SU-DHL-6 (cell line): Measurements from ENCODE around the gene COL26A1.

ENCODE experiments used
- H2AFZ ChIP-seq: fragments of 200-600 bp; sonication (generic); 2 replicates; pipeline ENCODE4 v1.6.1; 2014; ENCODE audit warnings: low read depth, mild to moderate bottlenecking, moderate library complexity, mixed read lengths, antibody characterized with exemption, low read length; ENCODE audit not compliant: severe bottlenecking
- H3F3A ChIP-seq: fragments of 200-600 bp; shearing (Covaris generic); 2 replicates; pipeline ENCODE4 v1.6.0; 2016; ENCODE audit warnings: antibody characterized with exemption, mild to moderate bottlenecking; ENCODE audit not compliant: insufficient read depth
- H3K27ac ChIP-seq: fragments of 200-600 bp; sonication (generic); 2 replicates; pipeline ENCODE4 v1.5.1; 2016; ENCODE audit warnings: low read depth, mild to moderate bottlenecking, low read length, moderate library complexity, mixed read lengths
- H3K27me3 ChIP-seq: fragments of 200-600 bp; sonication (generic), shearing (Covaris generic); 2 replicates; pipeline ENCODE4 v1.6.0; 2014; ENCODE audit warnings: mild to moderate bottlenecking, low read length
- H3K36me3 ChIP-seq: fragments of 200-600 bp; sonication (generic); 2 replicates; pipeline ENCODE4 v1.6.1; 2014; ENCODE audit warnings: mild to moderate bottlenecking, low read length, mixed read lengths
- H3K4me2 ChIP-seq: fragments of 300-600, 200-600 bp; shearing (Covaris generic), sonication (generic); 2 replicates; pipeline ENCODE4 v1.6.0; 2014; ENCODE audit warnings: low read length, low read depth, mild to moderate bottlenecking; ENCODE audit not compliant: poor library complexity, severe bottlenecking
- H3K4me3 ChIP-seq: fragments of 200-600 bp; sonication (generic); 2 replicates; pipeline ENCODE4 v1.5.1; 2014; ENCODE audit warnings: antibody characterized with exemption, low read length, mild to moderate bottlenecking, mixed read lengths; ENCODE audit not compliant: insufficient read depth, poor library complexity, severe bottlenecking
- H3K79me2 ChIP-seq: fragments of 200-600 bp; sonication (generic); 2 replicates; pipeline ENCODE4 v1.6.1; 2014; ENCODE audit warnings: mild to moderate bottlenecking, low read length, moderate library complexity; ENCODE audit not compliant: insufficient read depth
- H3K9ac ChIP-seq: fragments of 200-600 bp; sonication (generic); 2 replicates; pipeline ENCODE4 v1.7.0; 2014; ENCODE audit warnings: mild to moderate bottlenecking, low read length
- H3K9me2 ChIP-seq: fragments of 200-600 bp; sonication (generic); replicated peaks from 2 replicates; pipeline ENCODE4 v1.6.1; 2014; ENCODE audit warnings: low read length; ENCODE audit not compliant: insufficient read depth
- H3K9me3 ChIP-seq: fragments of 200-600 bp; sonication (generic); 2 replicates; pipeline ENCODE4 v1.6.1; 2014; ENCODE audit warnings: low read length, mixed read lengths; ENCODE audit not compliant: insufficient read depth
- H4K20me1 ChIP-seq: fragments of 200-600 bp; sonication (generic); 2 replicates; pipeline ENCODE4 v1.6.1; 2014; ENCODE audit warnings: low read depth, mild to moderate bottlenecking, antibody characterized with exemption, low read length, moderate library complexity, mixed read lengths
- EZH2phosphoT487 ChIP-seq: fragments of 200-600 bp; sonication (generic), shearing (Covaris generic); conservative IDR thresholded peaks from 2 replicates; pipeline ENCODE4 v1.6.1; 2018; ENCODE audit warnings: mild to moderate bottlenecking, antibody characterized with exemption, low read length, moderate library complexity, mixed read lengths
- TF ChIP-seq, protein P1 (sequence below): fragments of 200-600 bp; sonication (generic); IDR thresholded peaks from one replicate; pipeline ENCODE4 v1.5.1; 2017; ENCODE audit warnings: antibody characterized with exemption, mild to moderate bottlenecking, low read length, moderate library complexity; ENCODE audit not compliant: insufficient read depth, poor library complexity, severe bottlenecking

The COL26A1 gene

DNA sequence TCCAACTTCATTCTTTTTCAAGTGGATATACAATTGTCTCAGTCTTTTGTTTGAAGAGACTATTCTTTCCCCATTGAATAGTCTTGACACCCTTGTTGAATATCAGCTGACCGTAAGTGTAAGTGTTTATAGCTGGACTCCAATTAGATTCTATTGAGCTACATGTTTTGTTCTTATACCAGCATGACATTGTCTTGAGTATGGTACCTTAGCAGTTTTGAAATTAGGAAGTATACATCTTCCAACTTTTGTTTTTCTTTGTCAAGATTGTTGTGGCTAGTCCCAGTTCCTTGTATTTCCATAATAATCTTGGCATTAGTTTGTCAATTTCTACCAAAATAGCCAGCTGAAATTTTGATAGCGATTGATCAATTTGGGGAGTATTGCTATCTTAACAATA lies 209.5 kb downstream of the COL26A1 start:
- Histone ChIP-seq H3K27ac (no peak overlapping the region), H3K9ac (no peak overlapping the region), H4K20me1 (no peaks in the 10 kb centered on the region), H3K4me2 (no peak overlapping the region), H3K27me3 (peaks cover 13% of the 10 kb centered on the region; the same call in 1 of the 2 replicates), H3K79me2 (no peaks in the 10 kb centered on the region), H3K9me2 (no peaks in the 10 kb centered on the region), H3F3A (no peaks in the 10 kb centered on the region), H3K36me3 (no peaks in the 10 kb centered on the region), H2AFZ (no peak overlapping the region), H3K9me3 (no peaks in the 10 kb centered on the region), H3K4me3 (no peak overlapping the region)
- TF ChIP-seq, protein P1, sequence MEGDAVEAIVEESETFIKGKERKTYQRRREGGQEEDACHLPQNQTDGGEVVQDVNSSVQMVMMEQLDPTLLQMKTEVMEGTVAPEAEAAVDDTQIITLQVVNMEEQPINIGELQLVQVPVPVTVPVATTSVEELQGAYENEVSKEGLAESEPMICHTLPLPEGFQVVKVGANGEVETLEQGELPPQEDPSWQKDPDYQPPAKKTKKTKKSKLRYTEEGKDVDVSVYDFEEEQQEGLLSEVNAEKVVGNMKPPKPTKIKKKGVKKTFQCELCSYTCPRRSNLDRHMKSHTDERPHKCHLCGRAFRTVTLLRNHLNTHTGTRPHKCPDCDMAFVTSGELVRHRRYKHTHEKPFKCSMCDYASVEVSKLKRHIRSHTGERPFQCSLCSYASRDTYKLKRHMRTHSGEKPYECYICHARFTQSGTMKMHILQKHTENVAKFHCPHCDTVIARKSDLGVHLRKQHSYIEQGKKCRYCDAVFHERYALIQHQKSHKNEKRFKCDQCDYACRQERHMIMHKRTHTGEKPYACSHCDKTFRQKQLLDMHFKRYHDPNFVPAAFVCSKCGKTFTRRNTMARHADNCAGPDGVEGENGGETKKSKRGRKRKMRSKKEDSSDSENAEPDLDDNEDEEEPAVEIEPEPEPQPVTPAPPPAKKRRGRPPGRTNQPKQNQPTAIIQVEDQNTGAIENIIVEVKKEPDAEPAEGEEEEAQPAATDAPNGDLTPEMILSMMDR, result no peak
- no peak for TF ChIP-seq EZH2phosphoT487

DNA sequence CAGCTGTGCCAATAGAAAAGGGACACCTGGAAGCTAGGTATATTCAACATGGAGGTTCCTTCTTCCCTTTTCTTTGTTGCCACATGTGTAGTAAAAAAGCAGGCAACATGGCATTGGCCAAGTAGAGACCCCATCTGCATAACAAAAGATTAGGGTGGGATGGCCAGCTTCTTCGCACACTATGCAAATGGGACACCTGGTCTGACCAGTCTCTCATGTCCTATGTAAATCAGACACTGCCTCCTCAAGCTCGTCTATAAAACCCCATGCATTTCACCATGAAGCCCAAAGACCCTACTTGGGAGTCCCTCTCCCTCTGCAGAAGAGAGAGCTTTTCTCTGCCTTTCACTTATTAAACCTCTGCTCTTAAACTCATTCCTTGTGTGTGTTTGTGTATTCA lies 212.5 kb downstream of the COL26A1 start:
- H3K36me3 ChIP-seq, result no peaks in the 10 kb centered on the region
- H3K9me2 ChIP-seq, result no peaks in the 10 kb centered on the region
- no peak overlapping the region for H2AFZ ChIP-seq
- no peaks in the 10 kb centered on the region for H3F3A ChIP-seq
- H3K27ac ChIP-seq, result no peak overlapping the region
- no peak overlapping the region for H3K4me2 ChIP-seq
- no peaks in the 10 kb centered on the region for H4K20me1 ChIP-seq
- H3K27me3 ChIP-seq, result no peaks in the 10 kb centered on the region
- no peaks in the 10 kb centered on the region for H3K79me2 ChIP-seq
- H3K9me3 ChIP-seq, result no peaks in the 10 kb centered on the region
- no peak for TF ChIP-seq EZH2phosphoT487
- TF ChIP-seq, protein P1, result no peak
- no peak overlapping the region for H3K4me3 ChIP-seq
- no peak overlapping the region for H3K9ac ChIP-seq

DNA sequence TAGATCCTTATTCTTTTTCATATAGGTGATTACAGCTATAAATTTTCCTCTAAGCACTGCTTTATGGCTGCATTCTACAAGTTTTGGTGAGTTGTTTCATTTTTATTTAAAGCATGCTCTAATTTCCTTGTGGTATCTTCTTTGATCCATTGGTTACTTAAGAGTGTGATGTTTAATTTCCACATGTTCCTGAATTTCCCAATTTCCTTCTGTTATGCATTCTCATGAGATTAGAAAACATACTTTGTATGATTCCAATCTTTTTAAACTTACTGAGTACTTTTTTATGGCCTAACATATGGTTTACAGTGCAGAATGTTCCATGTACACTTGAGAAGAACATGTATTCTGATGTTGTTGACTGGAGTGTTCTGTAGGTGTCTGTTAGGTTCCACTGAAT lies 213.0 kb downstream of the COL26A1 start:
- Histone ChIP-seq H2AFZ (no peak overlapping the region), H3K79me2 (no peaks in the 10 kb centered on the region), H3K4me2 (no peak overlapping the region), H3K4me3 (no peak overlapping the region), H3K9me3 (no peaks in the 10 kb centered on the region), H3K36me3 (no peaks in the 10 kb centered on the region), H3K9me2 (no peaks in the 10 kb centered on the region), H3K27ac (no peak overlapping the region), H3K9ac (no peak overlapping the region), H3F3A (no peaks in the 10 kb centered on the region), H4K20me1 (no peaks in the 10 kb centered on the region), H3K27me3 (no peaks in the 10 kb centered on the region)
- no peak for TF ChIP-seq EZH2phosphoT487
- TF ChIP-seq, protein P1, result no peak
